ENCODE measurements around the gene LENEP.

DNA sequence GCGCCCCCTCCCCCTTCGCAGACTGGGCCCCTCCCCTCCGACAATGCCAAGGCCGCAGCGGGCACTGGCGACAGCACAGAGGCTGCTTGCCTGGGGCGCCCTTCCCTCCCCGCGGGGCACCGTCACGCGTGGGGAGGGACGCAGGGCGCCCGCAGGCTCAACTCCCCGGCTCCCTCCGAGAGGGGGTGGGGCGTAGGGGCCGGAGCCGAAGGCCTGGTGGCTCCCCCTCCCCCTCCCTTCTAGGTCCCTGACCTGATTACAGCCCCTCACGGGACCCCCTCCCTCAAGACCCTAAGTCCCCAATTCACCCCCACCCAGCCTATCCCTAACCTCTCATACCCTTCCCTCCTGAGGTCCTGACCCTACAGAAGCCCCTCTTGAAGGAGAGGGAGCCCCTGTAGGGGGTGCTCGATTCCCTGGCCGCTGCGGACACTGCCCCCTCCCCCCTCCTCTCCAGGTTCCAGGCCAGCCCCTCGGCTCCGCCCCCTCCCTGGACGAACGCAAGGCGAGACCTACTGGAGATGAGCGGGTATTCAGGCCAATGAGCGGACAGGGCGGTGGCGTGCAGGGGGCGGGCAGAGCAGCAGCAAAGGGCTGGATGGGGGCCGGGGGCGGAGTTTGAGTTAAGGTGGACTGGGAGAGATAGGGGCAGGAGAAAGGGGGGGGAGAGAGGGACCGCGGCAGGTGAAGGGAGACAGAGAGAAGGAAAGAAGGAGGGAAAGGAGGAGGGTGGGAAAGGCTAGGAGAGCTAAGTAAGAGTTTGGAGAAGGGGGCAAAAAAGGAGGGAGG, 8.5 kb downstream of the LENEP start:
- TF ChIP-seq YY1 (IDR thresholded peaks at IDR 0.05; ENCODE audit: insufficient read depth, insufficient read length): no peak
- TF ChIP-seq ZNF274 (IDR thresholded peaks at IDR 0.05; ENCODE audit: low read depth, low read length): no peak

All from NT2/D1 (cell line).